CD4-positive, alpha-beta T cell (primary cell): Measurements from ENCODE around the gene DNAH17. TPM values are rescaled to one million over a fixed set of nuclear protein-coding genes. Genes with fewer than 3 reads are reported as not detected.

Experiments used
- ATAC-seq: fragments of 200-7000 bp; cut with Tn5 transposase; one replicate; pipeline ENCODE4 v1.10.0; 2022; ENCODE audit warnings: mild to moderate bottlenecking; ENCODE audit not compliant: poor library complexity
- CTCF ChIA-PET: fragments of 350-600 bp; sonication (Branson Sonifier 250); formaldehyde crosslinking; loops from one replicate; lab custom pipeline; 2021; ENCODE audit warnings: antibody characterized with exemption, inconsistent platforms; lab: Charles Lee
- POLR2A ChIA-PET: fragments of 350-600 bp; sonication (Branson Sonifier 250); formaldehyde crosslinking; loops from one replicate; lab custom pipeline; 2021; ENCODE audit warnings: antibody characterized with exemption, inconsistent platforms; lab: Charles Lee
- DNase-seq, 14 experiments: peaks; one replicate each; pipeline ENCODE4 v3.0.0-alpha.2; 2013 to 2020; ENCODE audit warnings: mixed read lengths in 2 of 14
- H3K27ac ChIP-seq, 2 donors: one replicate each; pipeline versions ENCODE4 v1.5.1 to v1.7.0; 2013; ENCODE audit warnings: low read length in 2 of 2, low read depth in 1 of 2, mild to moderate bottlenecking in 1 of 2
- H3K27me3 ChIP-seq, 2 experiments: 1 replicate in 1 of 2; 2 replicates in 1 of 2; pipeline versions ENCODE4 v1.6.1 to v1.7.0; 2013; ENCODE audit warnings: low read length in 2 of 2, control low read depth in 1 of 2, mild to moderate bottlenecking in 1 of 2, moderate library complexity in 1 of 2; ENCODE audit not compliant: insufficient read depth in 2 of 2, control insufficient read depth in 1 of 2
- H3K36me3 ChIP-seq: one replicate; pipeline ENCODE4 v1.6.1; 2013; ENCODE audit warnings: low read length, control low read depth; ENCODE audit not compliant: insufficient read depth
- H3K4me1 ChIP-seq: one replicate; pipeline ENCODE4 v1.6.1; 2013; ENCODE audit warnings: low read length, control low read depth; ENCODE audit not compliant: insufficient read depth
- H3K4me3 ChIP-seq: one replicate; pipeline ENCODE4 v1.5.1; 2013; ENCODE audit warnings: mild to moderate bottlenecking, low read length, moderate library complexity
- H3K9me3 ChIP-seq, 2 experiments: 1 replicate in 1 of 2; 2 replicates in 1 of 2; pipeline versions ENCODE4 v1.6.1 to v1.7.0; 2013; ENCODE audit warnings: low read length in 2 of 2, mild to moderate bottlenecking in 2 of 2, control low read depth in 1 of 2, moderate library complexity in 1 of 2; ENCODE audit not compliant: control insufficient read depth in 1 of 2, insufficient read depth in 1 of 2
- H3K27ac Mint-ChIP-seq: one replicate; pipeline ENCODE4 v1.8.0; 2020; ENCODE audit warnings: mixed read lengths
- H3K27me3 Mint-ChIP-seq: one replicate; pipeline ENCODE4 v1.8.0; 2021; ENCODE audit warnings: mixed read lengths
- H3K36me3 Mint-ChIP-seq: one replicate; pipeline ENCODE4 v1.8.0; 2021; ENCODE audit warnings: low read depth, mixed read lengths
- H3K4me1 Mint-ChIP-seq: one replicate; pipeline ENCODE4 v1.8.0; 2021; ENCODE audit warnings: low read depth, mixed read lengths
- H3K4me3 Mint-ChIP-seq: one replicate; pipeline ENCODE4 v1.8.0; 2020; ENCODE audit warnings: mild to moderate bottlenecking, mixed read lengths
- H3K9me3 Mint-ChIP-seq: one replicate; pipeline ENCODE4 v1.8.0; 2020; ENCODE audit warnings: mixed read lengths
- CTCF ChIP-seq: fragments of 200-600 bp; IDR thresholded peaks from one replicate; pipeline ENCODE4 v1.8.0; 2022; ENCODE audit warnings: antibody characterized with exemption, mild to moderate bottlenecking
- intact Hi-C, 2 experiments: fragments of 100-400 bp; cut with DNase I in 1 of 2; cut with micrococcal nuclease in 1 of 2; formaldehyde crosslinking; loops; one replicate each; pipeline versions ENCODE4 v1.15.1 to v1.9.0; 2023 to 2025; cut with DNase I, micrococcal nuclease
- total RNA-seq, 174 experiments: library from RNA in 2 of 174; stranded (reverse) in 2 of 174; gene quantifications; one replicate each; pipeline ENCODE4 v1.2.3 and lab custom pipeline; 2021 to 2026

The DNAH17 gene
- total RNA-seq, 2 experiments from 2014 or later: 0.14 TPM; not detected in 1

GRCh38 chr17:78444392-78444791 lies 132.8 kb downstream of the DNAH17 start:
- Histone ChIP-seq H3K4me1 (no peaks in the 10 kb centered on the region), H3K27me3 (no peaks in the 10 kb centered on the region), H3K9me3 (no peaks in the 10 kb centered on the region), H3K36me3 (no peaks in the 10 kb centered on the region), H3K27ac (no peak overlapping the region), H3K4me3 (no peak overlapping the region)
- Mint-ChIP-seq H3K36me3 (no peaks in the 10 kb centered on the region), H3K4me3 (no peak overlapping the region), H3K4me1 (no peaks in the 10 kb centered on the region), H3K27ac (no peak overlapping the region), H3K27me3 (no peaks in the 10 kb centered on the region), H3K9me3 (no peaks in the 10 kb centered on the region)
- DNase-seq (no peak), ATAC-seq (no peak)
- no peak for TF ChIP-seq CTCF
- ChIA-PET CTCF (no interaction called here), POLR2A (no interaction called here)
- intact Hi-C loops: loop anchor here in 1 of 2 experiments (2.0 kb wide), 2 partner anchors 398 to 526 kb away; no protein-coding TSS in a partner anchor

DNA sequence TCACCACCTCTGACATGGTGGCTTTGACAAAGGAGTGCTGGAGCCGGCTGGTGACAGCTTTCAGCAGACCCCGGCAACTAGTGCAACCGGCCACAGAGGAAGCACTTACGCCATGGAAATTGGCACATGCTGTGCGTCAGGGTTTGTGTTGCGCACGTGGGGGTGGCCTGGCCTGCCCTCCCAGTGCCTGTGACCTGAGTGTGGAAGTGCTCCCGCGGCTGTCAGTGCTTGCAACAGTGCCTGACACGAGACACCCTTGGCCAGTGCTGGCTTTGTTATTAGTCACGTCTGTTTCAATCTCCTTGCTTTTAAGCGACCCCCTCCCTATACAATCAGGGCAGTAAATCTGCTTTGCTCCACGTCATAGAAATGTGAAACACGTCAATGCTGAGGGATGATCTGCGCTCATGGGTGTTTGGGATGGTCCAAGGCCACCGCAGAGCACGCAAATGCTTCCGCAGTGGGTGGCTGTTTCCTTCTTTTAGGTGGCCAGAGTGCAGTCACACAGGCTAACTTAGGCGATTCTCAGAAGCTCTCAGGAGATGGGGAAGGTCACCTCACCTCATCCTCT lies 134.5 kb downstream of the DNAH17 start:
- no peak for ATAC-seq
- ChIA-PET POLR2A (no interaction called here), CTCF (no interaction called here)
- Histone ChIP-seq H3K4me1 (no peaks in the 10 kb centered on the region), H3K27me3 (no peaks in the 10 kb centered on the region), H3K4me3 (no peak overlapping the region), H3K36me3 (no peaks in the 10 kb centered on the region), H3K9me3 (no peaks in the 10 kb centered on the region), H3K27ac (no peak overlapping the region)
- no peak for TF ChIP-seq CTCF
- no peaks in the 10 kb centered on the region for H3K9me3 Mint-ChIP-seq
- peak in 3 of 14 experiments; percentile 18 to 81 (median 69) for DNase-seq
- no peaks in the 10 kb centered on the region for H3K4me1 Mint-ChIP-seq
- H3K27ac Mint-ChIP-seq: no peak overlapping the region
- H3K4me3 Mint-ChIP-seq: no peak overlapping the region
- intact Hi-C loops: no loop called here
- no peaks in the 10 kb centered on the region for H3K27me3 Mint-ChIP-seq
- H3K36me3 Mint-ChIP-seq: no peaks in the 10 kb centered on the region

DNA sequence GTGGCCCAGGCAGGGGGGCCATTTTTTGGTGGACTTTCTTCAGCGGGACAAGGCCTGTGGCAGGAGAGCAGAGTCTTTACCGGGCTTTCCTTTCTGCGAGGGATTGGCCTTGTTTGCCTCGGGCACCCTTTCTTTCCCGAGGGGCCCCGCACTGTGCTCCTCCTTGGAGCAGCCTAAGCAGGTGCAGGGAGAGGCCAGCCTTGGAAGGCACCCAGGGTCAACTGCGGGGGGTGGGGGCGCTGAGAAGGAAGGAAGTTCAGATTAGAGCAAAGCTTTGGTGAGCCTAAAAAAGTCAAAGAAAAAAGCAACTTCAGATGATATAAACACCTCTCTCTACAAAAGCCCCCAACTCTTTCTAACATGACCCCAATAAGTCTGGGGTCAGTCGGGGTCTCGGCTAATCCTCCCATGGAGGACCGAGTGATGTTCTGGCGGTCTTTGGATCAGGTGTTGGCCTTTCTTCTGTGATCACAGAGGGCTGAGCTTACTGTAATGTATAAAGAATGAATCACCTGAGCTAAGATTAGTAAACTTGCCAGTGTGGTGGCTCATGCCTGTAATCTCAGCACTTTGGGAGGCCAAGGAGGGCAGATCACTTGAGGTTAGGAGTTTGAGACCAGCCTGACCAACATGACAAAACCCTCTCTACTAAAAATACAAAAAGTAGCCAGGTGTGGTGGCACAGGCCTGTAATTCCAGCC lies 135.8 kb downstream of the DNAH17 start:
- Mint-ChIP-seq H3K36me3 (no peaks in the 10 kb centered on the region), H3K4me3 (no peak overlapping the region), H3K4me1 (no peaks in the 10 kb centered on the region), H3K27me3 (no peaks in the 10 kb centered on the region), H3K9me3 (no peaks in the 10 kb centered on the region), H3K27ac (no peak overlapping the region)
- ATAC-seq (no peak), DNase-seq (no peak)
- POLR2A ChIA-PET: no interaction called here
- H3K9me3 ChIP-seq: no peaks in the 10 kb centered on the region
- no peaks in the 10 kb centered on the region for H3K36me3 ChIP-seq
- no peak overlapping the region for H3K27ac ChIP-seq
- TF ChIP-seq CTCF: no peak
- intact Hi-C loops: no loop called here
- H3K4me3 ChIP-seq: no peak overlapping the region
- no peaks in the 10 kb centered on the region for H3K4me1 ChIP-seq
- H3K27me3 ChIP-seq: no peaks in the 10 kb centered on the region
- CTCF ChIA-PET: no interaction called here
